Sigmoid colon (tissue), 4 donors: ENCODE data around the gene POU2AF2.

Source experiments
- EP300 ChIP-seq, 4 donors: sonication (generic); formaldehyde crosslinking; IDR thresholded peaks; one replicate each; pipeline ENCODE4 v1.6.1; 2017; ENCODE audit warnings: antibody characterized with exemption in 4 of 4
- POLR2A ChIP-seq, 2 donors: fragments of 450-650 bp; IDR thresholded peaks; one replicate each; pipeline ENCODE4 v1.6.1; 2016; ENCODE audit warnings: antibody characterized with exemption in 2 of 2, mild to moderate bottlenecking in 2 of 2, moderate library complexity in 2 of 2
- POLR2AphosphoS5 ChIP-seq, 4 donors: sonication (generic); formaldehyde crosslinking; IDR thresholded peaks; one replicate each; pipeline ENCODE4 v1.6.1; 2017; ENCODE audit warnings: antibody characterized with exemption in 4 of 4
- TF ChIP-seq, protein P1 (sequence below), 4 experiments: fragments of 450-650 bp in 3 of 4; fragments of 200-600 bp in 1 of 4; IDR thresholded peaks; one replicate each; pipeline ENCODE4 v1.5.1; 2016 to 2019; ENCODE audit warnings: antibody characterized with exemption in 4 of 4, mild to moderate bottlenecking in 3 of 4, moderate library complexity in 2 of 4

DNA sequence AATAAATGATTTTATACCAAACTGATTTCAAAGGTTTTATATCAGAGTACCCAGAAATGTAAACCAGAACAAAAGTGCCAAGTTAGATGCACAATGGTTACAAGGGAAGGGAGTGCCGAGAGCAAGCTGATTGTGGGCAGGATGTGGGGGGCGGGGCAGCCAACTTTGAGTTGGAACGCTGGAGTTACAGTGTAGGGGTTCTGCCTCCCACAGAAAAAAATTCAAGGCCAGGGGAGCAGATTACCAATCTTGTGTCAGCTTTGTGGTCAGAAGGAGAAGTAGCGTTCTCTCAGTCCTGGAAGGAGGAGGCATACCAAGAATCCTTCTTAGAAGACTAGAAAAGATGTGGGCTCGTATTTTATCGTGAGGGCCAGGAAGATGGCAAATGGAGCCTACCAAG, 15.9 kb upstream of the POU2AF2 start:
- TF ChIP-seq, protein P1, sequence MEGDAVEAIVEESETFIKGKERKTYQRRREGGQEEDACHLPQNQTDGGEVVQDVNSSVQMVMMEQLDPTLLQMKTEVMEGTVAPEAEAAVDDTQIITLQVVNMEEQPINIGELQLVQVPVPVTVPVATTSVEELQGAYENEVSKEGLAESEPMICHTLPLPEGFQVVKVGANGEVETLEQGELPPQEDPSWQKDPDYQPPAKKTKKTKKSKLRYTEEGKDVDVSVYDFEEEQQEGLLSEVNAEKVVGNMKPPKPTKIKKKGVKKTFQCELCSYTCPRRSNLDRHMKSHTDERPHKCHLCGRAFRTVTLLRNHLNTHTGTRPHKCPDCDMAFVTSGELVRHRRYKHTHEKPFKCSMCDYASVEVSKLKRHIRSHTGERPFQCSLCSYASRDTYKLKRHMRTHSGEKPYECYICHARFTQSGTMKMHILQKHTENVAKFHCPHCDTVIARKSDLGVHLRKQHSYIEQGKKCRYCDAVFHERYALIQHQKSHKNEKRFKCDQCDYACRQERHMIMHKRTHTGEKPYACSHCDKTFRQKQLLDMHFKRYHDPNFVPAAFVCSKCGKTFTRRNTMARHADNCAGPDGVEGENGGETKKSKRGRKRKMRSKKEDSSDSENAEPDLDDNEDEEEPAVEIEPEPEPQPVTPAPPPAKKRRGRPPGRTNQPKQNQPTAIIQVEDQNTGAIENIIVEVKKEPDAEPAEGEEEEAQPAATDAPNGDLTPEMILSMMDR (IDR thresholded peaks at IDR 0.05), result no peak
- no peak for TF ChIP-seq POLR2A (IDR thresholded peaks at IDR 0.05)
- TF ChIP-seq EP300 (IDR thresholded peaks at IDR 0.05), result no peak
- no peak for TF ChIP-seq POLR2AphosphoS5 (IDR thresholded peaks at IDR 0.05)
